Measurements from ENCODE around the gene BAIAP2L1.
"Not testable (repeated sequence)": the region's sequence is repeated elsewhere in the genome, so short reads cannot be mapped to it uniquely, and the experiment has no call there.

Gene BAIAP2L1

DNA sequence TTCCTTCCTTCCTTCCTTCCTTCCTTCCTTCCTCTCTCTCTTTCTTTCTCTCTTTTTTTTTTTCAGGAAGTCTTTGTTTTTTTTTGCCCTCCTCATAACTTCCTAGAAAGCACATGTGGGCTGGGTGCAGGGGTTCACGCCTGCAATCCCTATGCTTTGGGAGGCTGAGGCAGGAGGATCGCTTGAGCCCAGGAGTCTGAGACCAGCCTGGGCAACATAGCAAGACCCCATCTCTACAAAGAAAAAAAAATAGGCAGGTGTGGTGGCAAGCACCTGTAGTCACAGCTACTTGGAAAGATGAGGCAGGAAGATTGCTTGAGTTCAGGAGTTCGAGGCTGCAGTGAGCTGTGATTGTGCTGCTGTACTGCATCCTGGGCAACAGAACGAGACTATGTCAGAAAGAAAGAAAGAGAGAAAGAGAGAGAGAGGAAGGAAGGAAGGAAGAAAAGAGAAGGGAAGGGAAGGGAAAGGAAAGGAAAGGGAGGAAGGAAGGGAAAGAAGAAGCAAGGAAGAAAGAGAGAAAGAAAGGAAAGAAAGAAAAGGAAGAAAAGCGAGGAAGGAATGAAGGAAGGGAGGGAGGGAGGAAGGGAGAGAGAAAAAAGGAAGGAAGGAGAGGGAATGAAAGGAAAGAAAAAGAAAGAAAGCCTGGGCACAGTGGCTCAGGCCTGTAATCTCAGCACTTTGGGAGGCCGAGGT lies 13.5 kb upstream of the BAIAP2L1 start:
- no peak overlapping the region for H3K4me3 ChIP-seq (ENCODE audit: low read depth, low read length)
- no peak overlapping the region for H3K27ac ChIP-seq
- no peaks in the 10 kb centered on the region for H3K27me3 ChIP-seq (ENCODE audit: insufficient read depth, low read depth, severe bottlenecking)
- no peak for DNase-seq
- H3K36me3 ChIP-seq = no peaks in the 10 kb centered on the region
- TF ChIP-seq, protein P1, sequence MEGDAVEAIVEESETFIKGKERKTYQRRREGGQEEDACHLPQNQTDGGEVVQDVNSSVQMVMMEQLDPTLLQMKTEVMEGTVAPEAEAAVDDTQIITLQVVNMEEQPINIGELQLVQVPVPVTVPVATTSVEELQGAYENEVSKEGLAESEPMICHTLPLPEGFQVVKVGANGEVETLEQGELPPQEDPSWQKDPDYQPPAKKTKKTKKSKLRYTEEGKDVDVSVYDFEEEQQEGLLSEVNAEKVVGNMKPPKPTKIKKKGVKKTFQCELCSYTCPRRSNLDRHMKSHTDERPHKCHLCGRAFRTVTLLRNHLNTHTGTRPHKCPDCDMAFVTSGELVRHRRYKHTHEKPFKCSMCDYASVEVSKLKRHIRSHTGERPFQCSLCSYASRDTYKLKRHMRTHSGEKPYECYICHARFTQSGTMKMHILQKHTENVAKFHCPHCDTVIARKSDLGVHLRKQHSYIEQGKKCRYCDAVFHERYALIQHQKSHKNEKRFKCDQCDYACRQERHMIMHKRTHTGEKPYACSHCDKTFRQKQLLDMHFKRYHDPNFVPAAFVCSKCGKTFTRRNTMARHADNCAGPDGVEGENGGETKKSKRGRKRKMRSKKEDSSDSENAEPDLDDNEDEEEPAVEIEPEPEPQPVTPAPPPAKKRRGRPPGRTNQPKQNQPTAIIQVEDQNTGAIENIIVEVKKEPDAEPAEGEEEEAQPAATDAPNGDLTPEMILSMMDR (IDR thresholded peaks at IDR 0.05; ENCODE audit: low read depth, low read length) = no peak
- no peaks in the 10 kb centered on the region for H3K9me3 ChIP-seq (ENCODE audit: severe bottlenecking)

DNA sequence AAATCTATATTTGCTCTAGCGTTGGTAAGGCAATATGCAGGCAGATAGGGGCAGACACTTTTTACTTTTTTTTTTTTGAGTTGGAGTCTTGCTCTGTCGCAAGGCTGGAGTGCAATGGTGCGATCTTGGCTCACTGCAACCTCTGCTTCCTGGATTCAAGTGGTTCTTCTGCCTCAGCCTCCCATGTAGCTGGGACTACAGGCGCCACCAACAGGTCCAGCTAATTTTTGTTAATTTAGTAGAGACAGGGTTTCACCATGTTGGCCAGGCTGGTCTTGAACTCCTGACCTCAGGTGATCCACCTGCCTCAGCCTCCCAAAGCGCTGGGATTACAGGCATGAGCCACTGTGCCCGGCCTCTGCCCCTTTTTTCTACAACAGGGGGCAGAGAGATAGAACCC lies 12.8 kb upstream of the BAIAP2L1 start:
- H3K4me3 ChIP-seq (ENCODE audit: low read depth, low read length); H3K36me3 ChIP-seq; H3K9me3 ChIP-seq (ENCODE audit: severe bottlenecking); H3K27me3 ChIP-seq (ENCODE audit: insufficient read depth, low read depth, severe bottlenecking); H3K27ac ChIP-seq; DNase-seq: not testable (repeated sequence)

DNA sequence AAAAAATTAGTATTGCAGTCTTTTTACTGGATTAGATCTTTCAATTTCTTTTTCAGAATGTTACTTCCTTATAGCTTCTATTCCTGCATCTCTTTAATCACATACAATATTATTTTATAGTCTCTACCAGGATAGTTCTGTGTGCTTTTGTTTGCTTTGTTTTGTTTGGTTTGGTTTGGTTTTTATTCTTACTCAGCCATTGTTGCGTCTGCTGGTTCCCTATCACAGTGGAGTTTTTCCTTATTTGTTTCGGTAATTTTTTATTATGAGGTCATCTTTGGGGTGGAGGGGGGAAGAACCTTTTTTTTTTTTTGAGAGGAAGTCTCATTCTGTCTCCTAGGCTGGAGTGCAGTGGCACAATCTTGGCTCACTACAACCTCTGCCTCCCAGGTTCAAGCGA lies 9.0 kb upstream of the BAIAP2L1 start:
- DNase-seq = no peak
- H3K36me3 ChIP-seq = no peaks in the 10 kb centered on the region
- no peaks in the 10 kb centered on the region for H3K9me3 ChIP-seq (ENCODE audit: severe bottlenecking)
- H3K4me3 ChIP-seq (ENCODE audit: low read depth, low read length) = no peak overlapping the region
- TF ChIP-seq, protein P1 (IDR thresholded peaks at IDR 0.05; ENCODE audit: low read depth, low read length) = no peak
- no peak overlapping the region for H3K27ac ChIP-seq
- no peaks in the 10 kb centered on the region for H3K27me3 ChIP-seq (ENCODE audit: insufficient read depth, low read depth, severe bottlenecking)

DNA sequence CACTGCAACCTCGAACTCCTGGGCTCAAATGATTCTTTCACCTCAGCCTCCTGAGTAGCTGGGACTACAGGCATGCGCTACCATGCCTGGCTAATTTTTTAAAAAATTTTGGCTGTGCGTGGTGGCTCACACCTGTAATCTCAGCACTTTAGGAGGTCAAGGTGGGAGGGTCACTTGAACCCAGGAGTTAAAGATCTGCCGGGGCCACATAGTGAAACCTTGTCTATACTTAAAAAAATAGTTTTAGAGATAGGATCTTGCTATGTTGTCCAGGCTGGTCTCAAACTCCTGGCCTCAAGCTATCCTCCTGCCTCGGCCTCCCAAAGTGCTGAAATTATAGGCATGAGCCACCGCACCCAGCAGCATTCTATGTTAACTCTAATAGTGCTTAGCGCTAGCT lies 7.3 kb upstream of the BAIAP2L1 start:
- not testable (repeated sequence) for H3K27me3 ChIP-seq (ENCODE audit: insufficient read depth, low read depth, severe bottlenecking); H3K27ac ChIP-seq; DNase-seq; H3K9me3 ChIP-seq (ENCODE audit: severe bottlenecking); H3K36me3 ChIP-seq; H3K4me3 ChIP-seq (ENCODE audit: low read depth, low read length)

DNA sequence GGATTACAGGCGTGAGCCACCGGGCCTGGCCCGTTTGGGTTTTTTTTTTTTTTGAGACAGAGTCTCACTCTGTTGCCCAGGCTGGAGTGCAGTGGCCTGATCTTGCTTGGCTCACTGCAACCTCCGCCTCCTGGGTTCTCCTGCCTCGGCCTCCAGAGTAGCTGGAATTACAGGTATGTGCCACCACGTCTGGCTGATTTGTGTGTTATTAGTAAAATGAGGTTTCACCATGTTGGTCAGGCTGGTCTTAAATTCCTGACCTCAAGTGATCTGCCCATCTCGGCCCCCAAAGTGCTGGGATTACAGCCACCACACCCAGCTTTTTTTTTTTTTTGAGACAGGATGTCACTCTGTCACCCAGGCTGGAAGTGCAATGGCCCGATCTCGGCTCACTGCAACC lies 5.9 kb upstream of the BAIAP2L1 start:
- DNase-seq = no peak
- H3K4me3 ChIP-seq (ENCODE audit: low read depth, low read length) = no peak overlapping the region
- H3K9me3 ChIP-seq (ENCODE audit: severe bottlenecking) = no peaks in the 10 kb centered on the region
- no peak overlapping the region for H3K27ac ChIP-seq
- TF ChIP-seq, protein P1 (IDR thresholded peaks at IDR 0.05; ENCODE audit: low read depth, low read length) = no peak
- no peaks in the 10 kb centered on the region for H3K27me3 ChIP-seq (ENCODE audit: insufficient read depth, low read depth, severe bottlenecking)
- H3K36me3 ChIP-seq = no peaks in the 10 kb centered on the region

DNA sequence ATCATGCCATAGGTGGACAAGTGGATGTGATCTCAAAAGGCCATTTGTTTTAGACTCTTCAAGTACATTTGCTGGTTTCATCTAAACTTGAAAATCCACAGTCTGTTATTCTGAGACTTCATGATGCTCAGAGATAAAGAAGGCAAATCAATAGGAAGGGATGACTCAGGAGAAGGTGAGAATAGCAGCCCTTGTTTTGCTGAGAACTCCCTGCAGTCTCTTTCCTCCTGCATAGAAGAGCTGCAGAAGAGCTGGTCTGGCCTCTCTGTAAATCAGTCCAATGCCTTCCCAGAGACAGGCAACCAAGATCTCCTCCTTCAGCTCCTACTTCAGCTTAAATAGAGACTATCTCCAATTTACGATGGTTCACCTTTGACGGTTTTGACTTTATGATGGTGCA lies 4.0 kb upstream of the BAIAP2L1 start:
- H3K27ac ChIP-seq = no peak overlapping the region
- no peaks in the 10 kb centered on the region for H3K27me3 ChIP-seq (ENCODE audit: insufficient read depth, low read depth, severe bottlenecking)
- no peak overlapping the region for H3K4me3 ChIP-seq (ENCODE audit: low read depth, low read length)
- DNase-seq = no peak
- no peaks in the 10 kb centered on the region for H3K36me3 ChIP-seq
- H3K9me3 ChIP-seq (ENCODE audit: severe bottlenecking) = no peaks in the 10 kb centered on the region
- TF ChIP-seq, protein P1 (IDR thresholded peaks at IDR 0.05; ENCODE audit: low read depth, low read length) = no peak

DNA sequence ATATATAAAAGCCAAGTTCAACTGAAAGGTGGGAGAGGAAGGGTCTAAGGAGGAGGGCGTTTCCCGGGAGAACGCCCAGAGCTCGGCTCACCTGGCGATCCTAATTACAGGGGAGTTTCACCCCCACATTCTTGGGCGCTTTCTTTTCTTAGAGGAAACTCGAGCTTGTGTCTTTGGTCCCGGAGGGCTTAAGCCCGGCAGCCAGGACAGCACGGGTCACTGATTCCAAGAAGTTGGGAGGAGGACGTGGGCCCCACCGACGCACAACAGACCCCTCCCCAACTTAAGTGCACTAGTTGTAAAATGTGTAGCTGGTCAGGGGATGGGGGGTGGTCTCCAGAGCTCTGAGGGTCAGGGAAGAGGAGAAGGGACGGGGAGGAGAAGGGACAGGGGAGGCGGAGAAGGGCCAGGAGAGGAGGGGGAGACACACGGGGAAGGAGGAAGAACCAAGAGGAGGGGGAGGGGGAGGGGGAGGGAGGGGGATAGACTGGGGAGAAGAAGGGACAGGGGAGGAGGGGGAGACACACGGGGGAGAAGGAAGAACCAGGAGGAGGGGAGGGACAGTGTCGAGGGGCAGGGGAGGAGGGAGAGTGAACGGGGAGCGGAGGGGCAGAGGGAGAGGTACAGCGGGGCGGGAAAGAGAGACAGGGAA lies 874 bp downstream of the BAIAP2L1 start:
- peak overlapping the region; percentile 57 for H3K27ac ChIP-seq
- TF ChIP-seq, protein P1 (IDR thresholded peaks at IDR 0.05; ENCODE audit: low read depth, low read length) = no peak
- no peaks in the 10 kb centered on the region for H3K27me3 ChIP-seq (ENCODE audit: insufficient read depth, low read depth, severe bottlenecking)
- peak overlapping the region; percentile 82 for H3K4me3 ChIP-seq (ENCODE audit: low read depth, low read length)
- H3K36me3 ChIP-seq = peaks cover 4% of the 10 kb centered on the region; the same call in 1 of the 2 replicates
- peak; percentile 20 for DNase-seq
- no peaks in the 10 kb centered on the region for H3K9me3 ChIP-seq (ENCODE audit: severe bottlenecking)

Measured in WERI-Rb-1 (cell line).